Glutamatergic neuron (in vitro differentiated cells): ENCODE results near the gene SLC32A1. TPM values are rescaled to one million over a fixed set of nuclear protein-coding genes. Genes with fewer than 3 reads are reported as not detected.

Experiments used
- DNase-seq: peaks from one replicate; pipeline ENCODE4 v3.0.0; 2022
- H3K27ac Mint-ChIP-seq: one replicate; pipeline ENCODE4 v1.8.0; 2020; ENCODE audit warnings: mild to moderate bottlenecking, mixed read lengths, inconsistent platforms; ENCODE audit not compliant: unreplicated experiment
- H3K27me3 Mint-ChIP-seq: one replicate; pipeline ENCODE4 v1.8.0; 2020; ENCODE audit warnings: mild to moderate bottlenecking, moderate library complexity, mixed read lengths, inconsistent platforms; ENCODE audit not compliant: unreplicated experiment
- H3K36me3 Mint-ChIP-seq: one replicate; pipeline ENCODE4 v1.8.0; 2020; ENCODE audit warnings: mild to moderate bottlenecking, mixed read lengths, inconsistent platforms; ENCODE audit not compliant: unreplicated experiment
- H3K4me1 Mint-ChIP-seq: one replicate; pipeline ENCODE4 v1.8.0; 2020; ENCODE audit warnings: mild to moderate bottlenecking, low read depth, mixed read lengths, inconsistent platforms; ENCODE audit not compliant: unreplicated experiment
- H3K4me3 Mint-ChIP-seq: one replicate; pipeline ENCODE4 v1.8.0; 2020; ENCODE audit warnings: mild to moderate bottlenecking, mixed read lengths, inconsistent platforms; ENCODE audit not compliant: unreplicated experiment
- H3K9me3 Mint-ChIP-seq: one replicate; pipeline ENCODE4 v1.8.0; 2020; ENCODE audit warnings: mild to moderate bottlenecking, moderate library complexity, mixed read lengths, inconsistent platforms; ENCODE audit not compliant: unreplicated experiment
- total RNA-seq: library from RNA; stranded (reverse); fragmentation: NEBNext Ultra II Directional; extraction: Animal tissue kit (Norgen Biotek cat#: 25700); gene quantifications from one replicate; pipeline ENCODE4 v1.2.1, GENCODE V29; 2021; ENCODE audit not compliant: unreplicated experiment
- TF ChIP-seq, protein P1 (sequence below): fragments of 200-600 bp; sonication (generic); IDR thresholded peaks from one replicate; pipeline ENCODE4 v1.5.0; 2021; ENCODE audit not compliant: partially characterized antibody, unreplicated experiment

SLC32A1 gene
- total RNA-seq, 1 donor from 2014 or later = 0.59 TPM

DNA sequence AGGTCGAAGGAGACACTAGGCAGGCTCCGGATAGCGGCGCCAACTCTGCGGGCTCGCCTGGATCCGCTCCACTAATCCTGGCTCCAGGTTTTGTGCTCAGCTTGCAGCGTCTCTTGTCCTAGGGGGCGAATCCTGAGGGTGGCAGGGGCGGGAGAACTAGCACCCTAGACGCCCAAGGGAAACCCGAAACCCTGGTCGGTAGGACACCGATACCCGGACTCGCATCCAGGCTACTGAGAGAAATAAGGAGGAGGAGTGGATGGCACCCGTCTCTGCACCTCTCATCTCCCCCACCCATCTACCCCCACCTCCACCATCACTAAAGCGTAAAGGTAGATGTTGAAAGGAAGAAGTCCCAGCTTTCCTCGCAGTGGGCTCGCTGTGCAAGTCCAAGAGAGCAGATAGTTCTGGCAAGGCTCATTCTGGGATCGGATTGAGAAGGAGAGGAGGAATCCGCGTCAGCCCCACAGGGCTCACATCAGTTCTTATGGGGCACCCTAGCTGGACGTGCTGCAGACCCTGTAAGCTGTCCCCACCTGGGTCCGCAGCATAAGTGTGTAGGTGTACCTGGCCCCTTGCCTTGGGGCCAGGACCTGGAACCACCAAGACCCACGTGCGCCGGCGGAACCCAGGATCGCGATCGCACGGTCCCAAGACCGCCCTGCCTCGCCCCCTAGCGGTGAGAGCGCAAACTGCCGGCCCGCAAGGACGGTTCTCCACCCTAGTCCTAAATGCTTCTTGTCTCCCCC is 6.9 kb downstream of the SLC32A1 start:
- DNase-seq = peak; percentile 89
- peak overlapping the region; percentile 88 for H3K4me3 Mint-ChIP-seq
- H3K36me3 Mint-ChIP-seq = no peaks in the 10 kb centered on the region
- H3K4me1 Mint-ChIP-seq = peaks cover 25% of the 10 kb centered on the region
- no peak overlapping the region for H3K27ac Mint-ChIP-seq
- TF ChIP-seq, protein P1, sequence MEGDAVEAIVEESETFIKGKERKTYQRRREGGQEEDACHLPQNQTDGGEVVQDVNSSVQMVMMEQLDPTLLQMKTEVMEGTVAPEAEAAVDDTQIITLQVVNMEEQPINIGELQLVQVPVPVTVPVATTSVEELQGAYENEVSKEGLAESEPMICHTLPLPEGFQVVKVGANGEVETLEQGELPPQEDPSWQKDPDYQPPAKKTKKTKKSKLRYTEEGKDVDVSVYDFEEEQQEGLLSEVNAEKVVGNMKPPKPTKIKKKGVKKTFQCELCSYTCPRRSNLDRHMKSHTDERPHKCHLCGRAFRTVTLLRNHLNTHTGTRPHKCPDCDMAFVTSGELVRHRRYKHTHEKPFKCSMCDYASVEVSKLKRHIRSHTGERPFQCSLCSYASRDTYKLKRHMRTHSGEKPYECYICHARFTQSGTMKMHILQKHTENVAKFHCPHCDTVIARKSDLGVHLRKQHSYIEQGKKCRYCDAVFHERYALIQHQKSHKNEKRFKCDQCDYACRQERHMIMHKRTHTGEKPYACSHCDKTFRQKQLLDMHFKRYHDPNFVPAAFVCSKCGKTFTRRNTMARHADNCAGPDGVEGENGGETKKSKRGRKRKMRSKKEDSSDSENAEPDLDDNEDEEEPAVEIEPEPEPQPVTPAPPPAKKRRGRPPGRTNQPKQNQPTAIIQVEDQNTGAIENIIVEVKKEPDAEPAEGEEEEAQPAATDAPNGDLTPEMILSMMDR = peak; percentile 100
- peaks cover 38% of the 10 kb centered on the region for H3K27me3 Mint-ChIP-seq
- peaks cover 20% of the 10 kb centered on the region for H3K9me3 Mint-ChIP-seq

DNA sequence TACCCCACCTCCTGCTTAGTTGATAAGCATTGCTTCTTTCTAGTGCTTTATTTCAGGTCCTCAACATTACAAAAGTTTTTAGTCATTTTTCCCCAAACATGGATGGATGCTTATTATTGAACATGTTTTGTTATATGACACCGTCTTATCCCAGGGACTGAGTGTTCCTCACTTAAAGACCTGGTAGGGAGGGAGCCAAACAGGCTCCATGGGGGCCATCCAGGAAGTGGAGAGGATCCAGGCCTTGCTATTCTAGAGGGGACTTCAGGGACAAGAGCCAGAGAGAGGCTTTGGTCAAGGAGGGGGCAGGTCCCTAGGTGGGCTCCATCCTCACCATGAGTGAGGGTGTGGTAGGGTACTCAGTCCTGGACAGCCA is 7.4 kb downstream of the SLC32A1 start:
- peak overlapping the region; percentile 88 for H3K4me3 Mint-ChIP-seq
- TF ChIP-seq, protein P1 = peak; percentile 65
- H3K36me3 Mint-ChIP-seq = no peaks in the 10 kb centered on the region
- H3K4me1 Mint-ChIP-seq = peaks cover 22% of the 10 kb centered on the region
- H3K27me3 Mint-ChIP-seq = peaks cover 34% of the 10 kb centered on the region
- H3K9me3 Mint-ChIP-seq = peaks cover 17% of the 10 kb centered on the region
- no peak for DNase-seq
- no peak overlapping the region for H3K27ac Mint-ChIP-seq

DNA sequence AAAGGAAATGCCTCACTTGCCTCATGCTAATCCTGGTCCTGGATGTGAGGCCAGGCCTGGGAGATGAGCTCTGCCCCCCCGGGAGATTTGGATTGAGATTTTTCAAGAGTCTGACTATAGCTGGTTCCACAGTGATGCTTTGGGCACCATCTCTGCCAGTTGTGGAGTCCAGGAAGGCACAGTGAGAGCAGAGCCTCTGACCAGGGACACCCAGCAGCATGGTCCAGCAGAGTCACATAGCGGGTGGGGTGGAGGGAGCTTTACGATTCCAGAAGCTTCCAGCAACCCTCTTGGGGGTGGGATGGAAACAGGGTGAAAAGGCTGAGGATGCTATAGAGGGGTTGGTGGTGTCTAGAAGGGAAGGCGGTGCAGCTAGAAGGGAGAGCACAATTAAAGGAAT is 8.7 kb downstream of the SLC32A1 start:
- DNase-seq = no peak
- Mint-ChIP-seq H3K4me3 (no peak overlapping the region), H3K4me1 (peaks cover 20% of the 10 kb centered on the region), H3K36me3 (no peaks in the 10 kb centered on the region), H3K9me3 (peaks cover 10% of the 10 kb centered on the region), H3K27me3 (peaks cover 30% of the 10 kb centered on the region), H3K27ac (no peak overlapping the region)
- TF ChIP-seq, protein P1 = no peak

DNA sequence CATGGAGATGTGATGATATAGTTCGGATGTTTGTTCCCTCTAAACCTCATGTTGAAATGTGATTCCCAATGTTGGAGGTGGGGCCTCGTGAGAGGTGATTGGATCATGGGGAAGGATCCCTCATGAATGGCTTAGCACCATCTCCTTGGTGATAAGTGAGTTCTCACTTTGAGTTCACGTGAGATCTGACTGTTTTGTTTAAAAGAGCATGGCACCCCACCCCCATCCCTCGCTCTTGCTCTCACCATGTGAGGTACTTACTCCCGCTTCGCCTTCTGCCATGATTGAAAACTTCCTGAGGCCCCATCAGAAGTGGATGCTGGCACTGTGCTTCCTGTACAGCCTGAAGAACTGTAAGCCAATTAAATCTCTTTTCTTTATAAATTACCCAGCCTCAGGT is 10.9 kb downstream of the SLC32A1 start:
- no peak for DNase-seq
- Mint-ChIP-seq H3K4me1 (peaks cover 6% of the 10 kb centered on the region), H3K36me3 (no peaks in the 10 kb centered on the region), H3K4me3 (no peak overlapping the region), H3K27me3 (peaks cover 16% of the 10 kb centered on the region), H3K9me3 (peaks cover 2% of the 10 kb centered on the region), H3K27ac (no peak overlapping the region)
- TF ChIP-seq, protein P1 = no peak

DNA sequence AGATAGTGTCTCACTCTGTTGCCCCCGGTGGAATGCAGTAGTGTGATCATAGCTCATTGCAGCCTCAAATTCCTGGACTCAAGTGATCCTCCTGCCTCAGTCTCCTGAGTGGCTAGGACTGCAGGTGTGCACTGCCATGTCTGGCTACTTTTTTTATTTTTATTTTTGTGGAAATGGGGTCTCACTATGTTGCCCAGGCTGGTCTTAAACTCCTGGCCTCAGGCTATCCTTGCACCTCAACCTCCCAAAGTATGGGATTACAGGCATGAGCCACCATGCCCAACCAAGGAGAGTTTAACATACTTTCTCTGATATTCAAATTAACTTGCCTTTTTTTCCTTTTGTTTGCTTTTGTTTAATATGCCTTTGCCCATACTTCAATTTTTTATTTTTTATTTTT is 13.6 kb downstream of the SLC32A1 start:
- H3K4me1 Mint-ChIP-seq = no peaks in the 10 kb centered on the region
- H3K36me3 Mint-ChIP-seq = no peaks in the 10 kb centered on the region
- no peak overlapping the region for H3K27ac Mint-ChIP-seq
- peaks cover 12% of the 10 kb centered on the region for H3K27me3 Mint-ChIP-seq
- no peak overlapping the region for H3K4me3 Mint-ChIP-seq
- no peak for DNase-seq
- TF ChIP-seq, protein P1 = no peak
- H3K9me3 Mint-ChIP-seq = no peaks in the 10 kb centered on the region
